Measurements from ENCODE around the gene RFNG. TPM values are rescaled to one million over a fixed set of nuclear protein-coding genes. Genes with fewer than 3 reads are reported as not detected.

The RFNG gene
- total and polyA plus RNA-seq, 2 of the 13 experiments (the other 11 are each of a cell fraction or from before 2014, with no cell fraction given), result 61.4 to 64.0 TPM

DNA sequence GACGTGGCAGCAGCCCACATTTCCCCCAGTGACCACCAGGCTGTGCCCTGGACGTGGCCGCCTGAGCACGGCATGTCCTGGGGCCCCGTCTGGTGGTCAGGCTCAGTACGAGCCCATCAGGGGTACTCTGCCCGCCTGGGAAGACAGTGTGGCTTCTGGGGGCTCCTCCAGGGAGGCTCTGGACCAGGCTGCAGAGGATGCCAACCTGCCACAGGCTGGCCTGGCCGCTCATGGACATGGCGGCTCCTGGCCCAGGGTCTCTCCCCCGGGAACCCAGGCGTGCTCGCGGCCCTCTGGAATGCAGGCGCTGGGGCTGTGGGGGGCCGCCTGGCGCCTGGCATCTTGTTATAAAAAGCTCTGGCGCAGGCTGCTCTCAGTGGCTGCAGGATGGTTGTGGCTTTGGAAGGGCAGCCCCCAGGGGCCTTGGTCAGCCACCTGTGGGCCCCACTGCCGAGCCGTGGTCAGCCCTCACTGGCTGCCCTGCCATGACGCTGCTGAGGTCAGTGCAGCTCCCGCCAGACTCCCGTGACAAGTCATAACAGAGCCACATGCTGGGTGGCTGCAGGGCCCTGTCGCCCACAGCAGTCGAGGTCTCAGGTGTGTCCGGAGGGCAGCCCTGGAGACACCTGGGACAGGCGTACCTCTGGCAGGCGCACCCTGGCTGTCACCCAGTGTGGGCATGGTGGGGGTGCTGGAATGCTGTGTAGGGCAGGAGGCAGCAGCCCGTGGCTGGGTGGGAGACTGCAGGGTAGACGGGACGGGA is 43.9 kb downstream of the RFNG start (continued):
- TF ChIP-seq, protein P1, sequence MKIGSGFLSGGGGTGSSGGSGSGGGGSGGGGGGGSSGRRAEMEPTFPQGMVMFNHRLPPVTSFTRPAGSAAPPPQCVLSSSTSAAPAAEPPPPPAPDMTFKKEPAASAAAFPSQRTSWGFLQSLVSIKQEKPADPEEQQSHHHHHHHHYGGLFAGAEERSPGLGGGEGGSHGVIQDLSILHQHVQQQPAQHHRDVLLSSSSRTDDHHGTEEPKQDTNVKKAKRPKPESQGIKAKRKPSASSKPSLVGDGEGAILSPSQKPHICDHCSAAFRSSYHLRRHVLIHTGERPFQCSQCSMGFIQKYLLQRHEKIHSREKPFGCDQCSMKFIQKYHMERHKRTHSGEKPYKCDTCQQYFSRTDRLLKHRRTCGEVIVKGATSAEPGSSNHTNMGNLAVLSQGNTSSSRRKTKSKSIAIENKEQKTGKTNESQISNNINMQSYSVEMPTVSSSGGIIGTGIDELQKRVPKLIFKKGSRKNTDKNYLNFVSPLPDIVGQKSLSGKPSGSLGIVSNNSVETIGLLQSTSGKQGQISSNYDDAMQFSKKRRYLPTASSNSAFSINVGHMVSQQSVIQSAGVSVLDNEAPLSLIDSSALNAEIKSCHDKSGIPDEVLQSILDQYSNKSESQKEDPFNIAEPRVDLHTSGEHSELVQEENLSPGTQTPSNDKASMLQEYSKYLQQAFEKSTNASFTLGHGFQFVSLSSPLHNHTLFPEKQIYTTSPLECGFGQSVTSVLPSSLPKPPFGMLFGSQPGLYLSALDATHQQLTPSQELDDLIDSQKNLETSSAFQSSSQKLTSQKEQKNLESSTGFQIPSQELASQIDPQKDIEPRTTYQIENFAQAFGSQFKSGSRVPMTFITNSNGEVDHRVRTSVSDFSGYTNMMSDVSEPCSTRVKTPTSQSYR (CRISPR knock-in tag; IDR thresholded peaks at IDR 0.05; ENCODE audit: borderline replicate concordance), result no peak
- TF ChIP-seq, protein P2, sequence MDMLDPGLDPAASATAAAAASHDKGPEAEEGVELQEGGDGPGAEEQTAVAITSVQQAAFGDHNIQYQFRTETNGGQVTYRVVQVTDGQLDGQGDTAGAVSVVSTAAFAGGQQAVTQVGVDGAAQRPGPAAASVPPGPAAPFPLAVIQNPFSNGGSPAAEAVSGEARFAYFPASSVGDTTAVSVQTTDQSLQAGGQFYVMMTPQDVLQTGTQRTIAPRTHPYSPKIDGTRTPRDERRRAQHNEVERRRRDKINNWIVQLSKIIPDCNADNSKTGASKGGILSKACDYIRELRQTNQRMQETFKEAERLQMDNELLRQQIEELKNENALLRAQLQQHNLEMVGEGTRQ (IDR thresholded peaks at IDR 0.05; ENCODE audit: low read depth, low read length), result no peak
- TF ChIP-seq, protein P2 (CRISPR knock-in tag; IDR thresholded peaks at IDR 0.05; ENCODE audit: borderline replicate concordance), result no peak
- no peak for TF ChIP-seq EED (CRISPR knock-in tag; IDR thresholded peaks at IDR 0.05)
- TF ChIP-seq, protein P3, sequence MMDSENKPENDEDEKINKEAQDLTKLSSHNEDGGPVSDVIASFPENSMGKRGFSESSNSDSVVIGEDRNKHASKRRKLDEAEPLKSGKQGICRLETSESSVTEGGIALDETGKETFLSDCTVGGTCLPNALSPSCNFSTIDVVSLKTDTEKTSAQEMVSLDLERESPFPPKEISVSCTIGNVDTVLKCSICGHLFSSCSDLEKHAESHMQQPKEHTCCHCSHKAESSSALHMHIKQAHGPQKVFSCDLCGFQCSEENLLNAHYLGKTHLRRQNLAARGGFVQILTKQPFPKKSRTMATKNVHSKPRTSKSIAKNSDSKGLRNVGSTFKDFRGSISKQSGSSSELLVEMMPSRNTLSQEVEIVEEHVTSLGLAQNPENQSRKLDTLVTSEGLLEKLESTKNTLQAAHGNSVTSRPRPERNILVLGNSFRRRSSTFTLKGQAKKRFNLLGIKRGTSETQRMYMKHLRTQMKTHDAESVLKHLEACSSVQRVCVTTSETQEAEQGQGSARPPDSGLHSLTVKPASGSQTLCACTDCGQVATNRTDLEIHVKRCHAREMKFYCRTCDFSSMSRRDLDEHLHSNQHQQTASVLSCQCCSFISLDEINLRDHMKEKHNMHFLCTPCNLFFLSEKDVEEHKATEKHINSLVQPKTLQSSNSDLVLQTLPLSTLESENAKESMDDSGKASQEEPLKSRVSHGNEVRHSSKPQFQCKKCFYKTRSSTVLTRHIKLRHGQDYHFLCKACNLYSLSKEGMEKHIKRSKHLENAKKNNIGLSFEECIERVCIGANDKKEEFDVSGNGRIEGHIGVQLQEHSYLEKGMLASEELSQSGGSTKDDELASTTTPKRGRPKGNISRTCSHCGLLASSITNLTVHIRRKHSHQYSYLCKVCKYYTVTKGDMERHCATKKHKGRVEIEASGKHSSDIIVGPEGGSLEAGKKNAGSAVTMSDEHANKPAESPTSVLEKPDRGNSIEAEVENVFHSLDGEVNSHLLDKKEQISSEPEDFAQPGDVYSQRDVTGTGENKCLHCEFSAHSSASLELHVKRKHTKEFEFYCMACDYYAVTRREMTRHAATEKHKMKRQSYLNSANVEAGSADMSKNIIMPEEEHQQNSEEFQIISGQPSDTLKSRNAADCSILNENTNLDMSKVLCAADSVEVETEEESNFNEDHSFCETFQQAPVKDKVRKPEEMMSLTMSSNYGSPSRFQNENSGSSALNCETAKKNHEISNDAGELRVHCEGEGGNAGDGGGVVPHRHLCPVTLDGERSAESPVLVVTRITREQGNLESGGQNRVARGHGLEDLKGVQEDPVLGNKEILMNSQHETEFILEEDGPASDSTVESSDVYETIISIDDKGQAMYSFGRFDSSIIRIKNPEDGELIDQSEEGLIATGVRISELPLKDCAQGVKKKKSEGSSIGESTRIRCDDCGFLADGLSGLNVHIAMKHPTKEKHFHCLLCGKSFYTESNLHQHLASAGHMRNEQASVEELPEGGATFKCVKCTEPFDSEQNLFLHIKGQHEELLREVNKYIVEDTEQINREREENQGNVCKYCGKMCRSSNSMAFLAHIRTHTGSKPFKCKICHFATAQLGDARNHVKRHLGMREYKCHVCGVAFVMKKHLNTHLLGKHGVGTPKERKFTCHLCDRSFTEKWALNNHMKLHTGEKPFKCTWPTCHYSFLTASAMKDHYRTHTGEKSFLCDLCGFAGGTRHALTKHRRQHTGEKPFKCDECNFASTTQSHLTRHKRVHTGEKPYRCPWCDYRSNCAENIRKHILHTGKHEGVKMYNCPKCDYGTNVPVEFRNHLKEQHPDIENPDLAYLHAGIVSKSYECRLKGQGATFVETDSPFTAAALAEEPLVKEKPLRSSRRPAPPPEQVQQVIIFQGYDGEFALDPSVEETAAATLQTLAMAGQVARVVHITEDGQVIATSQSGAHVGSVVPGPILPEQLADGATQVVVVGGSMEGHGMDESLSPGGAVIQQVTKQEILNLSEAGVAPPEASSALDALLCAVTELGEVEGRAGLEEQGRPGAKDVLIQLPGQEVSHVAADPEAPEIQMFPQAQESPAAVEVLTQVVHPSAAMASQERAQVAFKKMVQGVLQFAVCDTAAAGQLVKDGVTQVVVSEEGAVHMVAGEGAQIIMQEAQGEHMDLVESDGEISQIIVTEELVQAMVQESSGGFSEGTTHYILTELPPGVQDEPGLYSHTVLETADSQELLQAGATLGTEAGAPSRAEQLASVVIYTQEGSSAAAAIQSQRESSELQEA (CRISPR knock-in tag; IDR thresholded peaks at IDR 0.05; ENCODE audit: not compliant biosample characterization), result no peak
- TF ChIP-seq ZNF788 (CRISPR knock-in tag; IDR thresholded peaks at IDR 0.05; ENCODE audit: borderline replicate concordance), result 0 out of 2 replicates have a peak, but pooled peaks have one; percentile 29
- TF ChIP-seq, protein P4, sequence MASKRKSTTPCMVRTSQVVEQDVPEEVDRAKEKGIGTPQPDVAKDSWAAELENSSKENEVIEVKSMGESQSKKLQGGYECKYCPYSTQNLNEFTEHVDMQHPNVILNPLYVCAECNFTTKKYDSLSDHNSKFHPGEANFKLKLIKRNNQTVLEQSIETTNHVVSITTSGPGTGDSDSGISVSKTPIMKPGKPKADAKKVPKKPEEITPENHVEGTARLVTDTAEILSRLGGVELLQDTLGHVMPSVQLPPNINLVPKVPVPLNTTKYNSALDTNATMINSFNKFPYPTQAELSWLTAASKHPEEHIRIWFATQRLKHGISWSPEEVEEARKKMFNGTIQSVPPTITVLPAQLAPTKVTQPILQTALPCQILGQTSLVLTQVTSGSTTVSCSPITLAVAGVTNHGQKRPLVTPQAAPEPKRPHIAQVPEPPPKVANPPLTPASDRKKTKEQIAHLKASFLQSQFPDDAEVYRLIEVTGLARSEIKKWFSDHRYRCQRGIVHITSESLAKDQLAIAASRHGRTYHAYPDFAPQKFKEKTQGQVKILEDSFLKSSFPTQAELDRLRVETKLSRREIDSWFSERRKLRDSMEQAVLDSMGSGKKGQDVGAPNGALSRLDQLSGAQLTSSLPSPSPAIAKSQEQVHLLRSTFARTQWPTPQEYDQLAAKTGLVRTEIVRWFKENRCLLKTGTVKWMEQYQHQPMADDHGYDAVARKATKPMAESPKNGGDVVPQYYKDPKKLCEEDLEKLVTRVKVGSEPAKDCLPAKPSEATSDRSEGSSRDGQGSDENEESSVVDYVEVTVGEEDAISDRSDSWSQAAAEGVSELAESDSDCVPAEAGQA (IDR thresholded peaks at IDR 0.05; ENCODE audit: low read depth), result no peak
- TF ChIP-seq, protein P4 (CRISPR knock-in tag; IDR thresholded peaks at IDR 0.05; ENCODE audit: borderline replicate concordance), result no peak
